A673 (cell line): ENCODE measurements around the gene SLC36A3. TPM values are rescaled to one million over a fixed set of nuclear protein-coding genes. Genes with fewer than 3 reads are reported as not detected.

ENCODE experiments used
- BruUV-seq: library from RNA; stranded (reverse); fragments of 400-500 nt; replicated peaks from 2 replicates; lab custom pipeline; 2021; lab: Mats Ljungman, UMichigan
- CTCF ChIA-PET: fragments of 300-600 bp; sonication (Branson Sonifier 250); formaldehyde crosslinking; loops from one replicate; lab custom pipeline; 2022; ENCODE audit warnings: antibody characterized with exemption; lab: Charles Lee
- POLR2A ChIA-PET: fragments of 300-600 bp; sonication (Branson Sonifier 250); formaldehyde crosslinking; loops from one replicate; lab custom pipeline; 2022; ENCODE audit warnings: antibody characterized with exemption; ENCODE audit not compliant: low non-redundant PET; lab: Charles Lee
- DNase-seq: peaks from one replicate; pipeline ENCODE4 v3.0.0-alpha.2; 2015; ENCODE audit warnings: low spot score
- H3K27ac ChIP-seq: fragments of 200-600 bp; sonication (generic); 2 replicates; pipeline ENCODE4 v1.5.1; 2016; ENCODE audit warnings: mixed run types, low read depth, mild to moderate bottlenecking, mixed read lengths, antibody characterized with exemption, low read length; ENCODE audit not compliant: poor library complexity, severe bottlenecking
- H3K27me3 ChIP-seq: fragments of 200-600 bp; sonication (generic); replicated peaks from 2 replicates; pipeline ENCODE4 v1.6.1; 2017; ENCODE audit warnings: mixed run types, low read depth, mild to moderate bottlenecking, mixed read lengths, antibody characterized with exemption, low read length; ENCODE audit not compliant: insufficient read depth, poor library complexity
- H3K36me3 ChIP-seq: fragments of 200-600 bp; sonication (generic); 2 replicates; pipeline ENCODE4 v1.6.1; 2016; ENCODE audit warnings: mixed run types, mild to moderate bottlenecking, mixed read lengths, antibody characterized with exemption, low read length; ENCODE audit not compliant: insufficient read depth, poor library complexity, severe bottlenecking
- H3K4me1 ChIP-seq: fragments of 200-600 bp; sonication (generic); 2 replicates; pipeline ENCODE4 v1.6.1; 2017; ENCODE audit warnings: mixed run types, mild to moderate bottlenecking, mixed read lengths, antibody characterized with exemption, low read length; ENCODE audit not compliant: insufficient read depth, poor library complexity, severe bottlenecking
- H3K4me3 ChIP-seq: fragments of 200-600 bp; sonication (generic); 2 replicates; pipeline ENCODE4 v1.5.1; 2016; ENCODE audit warnings: low read depth, mixed run types, mild to moderate bottlenecking, mixed read lengths, low read length; ENCODE audit not compliant: poor library complexity, severe bottlenecking
- H3K9me3 ChIP-seq: fragments of 200-600 bp; sonication (generic); 2 replicates; pipeline ENCODE4 v1.6.1; 2016; ENCODE audit warnings: mixed run types, low read depth, mild to moderate bottlenecking, mixed read lengths, antibody characterized with exemption, low read length; ENCODE audit not compliant: poor library complexity, severe bottlenecking
- CTCF ChIP-seq: fragments of 300-800, 200-600 bp; sonication (generic); conservative IDR thresholded peaks from 2 replicates; pipeline ENCODE4 v1.5.1; 2017; ENCODE audit warnings: low read depth, mild to moderate bottlenecking, antibody characterized with exemption, low read length, moderate library complexity, mixed read lengths
- EZH2 ChIP-seq: fragments of 200-600 bp; sonication (generic); IDR thresholded peaks from 2 replicates; pipeline ENCODE4 v1.6.1; 2017; ENCODE audit warnings: borderline replicate concordance, low read depth, mild to moderate bottlenecking, mixed read lengths, antibody characterized with exemption, low read length; ENCODE audit not compliant: poor library complexity, severe bottlenecking
- intact Hi-C: fragments of 100-400 bp; cut with micrococcal nuclease; formaldehyde crosslinking; loops from one replicate; pipeline ENCODE4 v1.10.0; 2022; ENCODE audit not compliant: unreplicated experiment
- total RNA-seq: library from RNA; stranded (reverse); gene quantifications from 2 replicates; pipeline ENCODE4 v1.2.3, GENCODE V29; 2021

Gene SLC36A3
- total RNA-seq, 1 experiment from 2014 or later = not detected

- no TSS peak for BruUV-seq
- H3K9me3 ChIP-seq = no peaks in the 10 kb centered on the region
- POLR2A ChIA-PET = no interaction called here
These were observed 53.1 kb downstream of the SLC36A3 start for GRCh38 chr5:151250346-151251000.

GRCh38 chr5:151249281-151249680, 54.3 kb downstream of the SLC36A3 start:
- no peak overlapping the region for H3K4me3 ChIP-seq
- no peaks in the 10 kb centered on the region for H3K27me3 ChIP-seq
- peaks cover 7% of the 10 kb centered on the region for H3K4me1 ChIP-seq
- no TSS peak for BruUV-seq
- ChIA-PET POLR2A (no interaction called here), CTCF (no interaction called here)
- intact Hi-C loops = loop anchor here (10.0 kb wide), 1 partner anchor 244 kb away; no protein-coding TSS in a partner anchor
- no peaks in the 10 kb centered on the region for H3K36me3 ChIP-seq
- no peak for DNase-seq
- H3K9me3 ChIP-seq = no peaks in the 10 kb centered on the region
- no peak overlapping the region for H3K27ac ChIP-seq
- TF ChIP-seq EZH2 (no peak), CTCF (no peak)

More at GRCh38 chr5:151250346-151251000, 53.1 kb downstream of the SLC36A3 start:
- H3K4me3 ChIP-seq = no peak overlapping the region
- H3K4me1 ChIP-seq = peaks cover 7% of the 10 kb centered on the region
- no peak for DNase-seq
- H3K27me3 ChIP-seq = no peaks in the 10 kb centered on the region
- no peaks in the 10 kb centered on the region for H3K36me3 ChIP-seq
- TF ChIP-seq CTCF (no peak), EZH2 (no peak)
- CTCF ChIA-PET = no interaction called here
- intact Hi-C loops = no loop called here
- no peak overlapping the region for H3K27ac ChIP-seq

- BruUV-seq = no TSS peak
- H3K4me1 ChIP-seq = peaks cover 7% of the 10 kb centered on the region
- no peak for DNase-seq
- CTCF ChIA-PET = no interaction called here
- H3K9me3 ChIP-seq = no peaks in the 10 kb centered on the region
- no peaks in the 10 kb centered on the region for H3K27me3 ChIP-seq
- no peaks in the 10 kb centered on the region for H3K36me3 ChIP-seq
- no peak overlapping the region for H3K27ac ChIP-seq
- intact Hi-C loops = loop anchor here (10.0 kb wide), 1 partner anchor 244 kb away; no protein-coding TSS in a partner anchor
- TF ChIP-seq CTCF (no peak), EZH2 (no peak)
- POLR2A ChIA-PET = no interaction called here
- H3K4me3 ChIP-seq = no peak overlapping the region
These were observed 54.9 kb downstream of the SLC36A3 start for GRCh38 chr5:151248651-151249050.
